Measurements from ENCODE around the gene PRAC1. TPM values are rescaled to one million over a fixed set of nuclear protein-coding genes. Genes with fewer than 3 reads are reported as not detected.

Gene PRAC1
- polyA plus RNA-seq, 4 donors = not detected

- DNase-seq (ENCODE audit: low read depth in 4 of 4, low spot score in 3 of 4) = no peak
These were observed 6.6 kb downstream of the PRAC1 start for GRCh38 chr17:48715496-48716399.

DNA sequence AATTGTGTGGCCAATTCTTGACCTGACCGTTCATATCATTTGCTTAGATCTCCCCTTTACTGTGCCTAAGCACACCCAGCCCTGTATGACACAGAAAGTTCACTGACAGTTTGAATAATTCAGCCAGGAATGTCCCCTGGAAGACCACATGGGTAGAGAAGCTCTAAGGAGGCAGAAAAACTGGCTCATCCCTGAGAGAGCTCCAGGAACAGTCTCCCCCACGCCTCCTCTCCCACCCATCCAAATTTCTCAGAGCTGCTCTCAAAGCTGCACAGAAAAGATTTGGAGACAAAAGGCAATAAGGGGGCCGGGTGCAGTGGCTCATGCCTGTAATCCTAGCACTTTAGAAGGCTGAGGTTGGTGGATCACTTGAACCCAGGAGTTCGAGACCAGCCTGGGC lies 11.2 kb downstream of the PRAC1 start:
- DNase-seq (ENCODE audit: low read depth in 4 of 4, low spot score in 3 of 4) = no peak

DNA sequence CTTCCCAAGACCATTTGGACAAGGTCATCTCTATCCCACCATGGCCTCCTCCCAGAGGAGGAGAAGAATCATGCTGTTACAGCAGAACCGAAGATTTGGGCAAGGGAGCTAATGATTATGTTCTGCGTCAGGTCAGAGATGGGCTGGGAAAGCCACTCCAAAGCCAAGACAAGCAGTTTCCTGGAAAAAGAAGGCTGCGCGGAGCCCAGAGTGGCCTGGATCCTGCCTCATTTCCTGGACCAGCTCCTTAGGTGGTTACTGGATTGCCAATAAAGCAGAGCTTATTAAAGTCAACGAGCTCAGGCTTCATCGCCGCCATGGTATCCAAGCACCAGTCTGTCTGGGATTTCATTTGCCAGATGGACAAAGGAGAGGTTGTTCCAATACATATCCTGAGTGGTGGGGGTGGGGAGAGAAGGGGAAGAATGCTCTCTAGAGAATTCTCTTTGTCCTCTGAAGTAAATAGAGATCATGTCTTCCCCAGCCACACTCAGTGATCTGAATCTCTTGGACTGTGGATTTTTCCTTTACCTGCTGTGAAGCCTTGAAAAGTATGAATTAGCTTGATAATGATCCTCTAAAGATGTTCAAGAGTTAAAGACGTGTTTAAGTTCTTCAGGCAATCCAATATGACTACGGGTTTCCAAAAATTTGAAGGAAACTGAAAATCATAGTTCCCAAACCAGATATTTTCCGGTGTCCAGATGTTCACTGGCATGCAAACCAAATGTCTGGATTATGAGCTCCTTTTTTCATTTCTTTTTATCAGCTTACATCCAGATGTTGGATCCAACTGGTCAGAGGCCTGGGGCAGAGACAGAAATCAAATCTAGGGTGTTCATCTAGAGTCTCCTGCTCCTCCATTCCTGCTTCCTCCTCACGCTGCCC lies 17.7 kb downstream of the PRAC1 start:
- no peak for DNase-seq (ENCODE audit: low read depth in 4 of 4, low spot score in 3 of 4)

DNA sequence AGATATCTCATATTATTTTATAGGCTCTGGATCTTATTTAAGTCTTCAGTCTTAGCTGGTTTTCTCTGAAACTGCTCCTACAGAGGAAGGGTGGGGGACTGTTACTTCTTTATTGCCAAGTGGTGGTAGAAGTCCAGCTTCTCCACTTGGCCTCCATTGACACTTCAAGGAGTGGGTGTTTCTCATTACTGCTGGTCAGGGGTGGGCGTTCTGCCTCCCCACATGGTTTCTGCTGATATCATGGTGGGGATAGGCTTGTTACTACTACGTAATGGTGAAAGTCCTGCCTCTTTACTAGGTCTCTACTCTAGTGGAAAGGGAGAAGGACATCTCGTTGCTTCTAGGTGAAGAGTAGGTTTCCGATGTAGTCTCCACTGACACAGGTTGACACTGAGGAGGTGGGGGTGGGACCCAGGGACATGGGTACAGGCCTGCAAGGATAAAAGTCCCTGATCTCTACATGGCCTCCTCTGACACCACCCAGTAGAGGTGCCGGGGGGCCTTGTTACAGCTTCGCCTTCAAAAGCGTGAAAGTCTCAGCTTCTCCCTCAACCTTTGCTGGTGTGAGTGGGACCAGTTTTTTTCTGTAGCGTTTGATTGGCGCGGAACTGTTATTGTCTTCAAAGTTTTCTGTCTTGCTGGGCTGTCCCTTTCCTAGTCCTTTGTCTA lies 20.3 kb downstream of the PRAC1 start:
- no peak for DNase-seq (ENCODE audit: low read depth in 4 of 4, low spot score in 3 of 4)

GRCh38 chr17:48693178-48693577 lies 29.1 kb downstream of the PRAC1 start:
- DNase-seq (ENCODE audit: low read depth in 4 of 4, low spot score in 3 of 4) = no peak

DNA sequence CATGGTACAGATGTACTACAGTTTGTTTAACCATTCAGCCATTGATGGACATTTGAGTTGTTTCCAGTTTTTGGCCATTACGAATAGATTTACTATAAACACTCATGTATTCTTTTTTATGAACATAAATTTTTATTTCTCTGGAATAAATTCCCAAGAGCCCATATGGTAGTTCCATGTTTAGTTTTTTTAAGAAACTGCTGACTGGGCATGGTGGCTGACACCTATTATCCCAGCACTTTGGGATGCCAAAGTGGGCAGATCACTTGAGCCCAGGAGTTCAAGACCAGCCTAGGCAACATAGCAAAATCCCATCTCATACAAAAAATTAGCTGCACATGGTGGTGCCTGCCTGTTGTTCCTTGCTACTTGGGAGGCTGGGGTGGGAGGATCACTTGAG lies 30.3 kb downstream of the PRAC1 start:
- DNase-seq (ENCODE audit: low read depth in 4 of 4, low spot score in 3 of 4) = no peak

- no peak for DNase-seq (ENCODE audit: low read depth in 4 of 4, low spot score in 3 of 4)
These were observed 31.7 kb downstream of the PRAC1 start for GRCh38 chr17:48690655-48691054.

DNA sequence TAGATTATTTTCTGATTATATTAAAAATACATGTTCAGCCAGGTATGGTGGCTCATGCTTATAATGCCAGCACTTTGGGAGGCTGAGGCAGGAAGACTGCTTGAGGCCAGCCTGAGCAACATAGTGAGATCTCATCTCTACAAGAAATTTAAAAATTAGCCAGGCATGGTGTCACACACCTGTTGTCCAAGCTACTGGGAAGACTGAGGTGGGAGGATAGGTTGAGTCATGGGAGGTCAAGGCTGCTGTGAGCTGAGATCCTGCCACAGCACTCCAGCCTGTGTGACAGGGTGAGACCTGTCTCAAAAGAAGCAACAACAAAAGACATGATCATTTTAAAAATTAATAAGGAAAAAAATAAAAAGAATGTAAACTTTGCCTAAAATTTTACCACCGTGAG lies 40.7 kb downstream of the PRAC1 start:
- DNase-seq (ENCODE audit: low read depth in 4 of 4, low spot score in 3 of 4) = no peak

GRCh38 chr17:48679385-48680096 lies 42.8 kb downstream of the PRAC1 start:
- DNase-seq (ENCODE audit: low read depth in 4 of 4, low spot score in 3 of 4) = no peak

DNA sequence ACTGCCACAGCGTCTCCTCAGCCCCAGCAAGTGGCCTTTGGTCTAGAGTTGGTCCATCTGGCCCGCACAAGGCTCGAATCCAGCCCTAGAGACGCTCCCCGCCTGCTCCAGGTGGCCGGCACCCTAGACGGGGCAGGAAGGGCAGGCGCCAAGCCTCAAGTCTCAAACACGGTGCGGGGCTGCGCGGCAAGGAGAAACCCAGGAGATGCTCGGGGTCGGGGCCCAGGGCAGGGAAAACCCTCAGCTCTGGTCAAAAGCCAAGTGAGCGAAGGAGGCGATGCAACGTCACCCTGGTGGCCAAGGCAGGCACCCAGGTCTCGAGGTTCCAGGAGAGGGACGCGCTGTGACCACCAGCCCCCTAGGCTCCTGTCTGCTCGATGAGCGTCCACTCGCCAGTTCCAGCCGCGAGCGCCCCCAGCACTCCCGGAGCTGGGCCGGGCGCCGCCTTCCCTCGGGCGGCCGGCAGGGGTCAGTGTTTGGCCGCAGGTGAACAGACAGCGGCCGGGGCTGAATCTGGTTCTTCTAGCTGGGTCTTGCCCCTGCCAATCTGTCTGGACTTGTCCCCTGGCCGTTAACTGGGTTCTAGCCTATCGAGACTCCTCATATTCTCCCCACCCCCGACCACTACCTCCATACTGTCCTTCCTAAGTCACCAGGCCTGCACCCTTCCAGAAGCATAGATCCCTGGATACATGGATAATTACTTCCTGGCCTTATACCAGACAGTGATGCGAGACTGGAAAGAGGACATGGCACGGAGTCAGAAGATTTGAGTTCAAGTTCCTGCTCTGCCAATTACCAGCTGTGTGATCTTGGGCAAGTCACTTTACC lies 44.0 kb downstream of the PRAC1 start:
- peak; percentile 16 to 43 (median 38) for DNase-seq (ENCODE audit: low read depth in 4 of 4, low spot score in 3 of 4)

DNA sequence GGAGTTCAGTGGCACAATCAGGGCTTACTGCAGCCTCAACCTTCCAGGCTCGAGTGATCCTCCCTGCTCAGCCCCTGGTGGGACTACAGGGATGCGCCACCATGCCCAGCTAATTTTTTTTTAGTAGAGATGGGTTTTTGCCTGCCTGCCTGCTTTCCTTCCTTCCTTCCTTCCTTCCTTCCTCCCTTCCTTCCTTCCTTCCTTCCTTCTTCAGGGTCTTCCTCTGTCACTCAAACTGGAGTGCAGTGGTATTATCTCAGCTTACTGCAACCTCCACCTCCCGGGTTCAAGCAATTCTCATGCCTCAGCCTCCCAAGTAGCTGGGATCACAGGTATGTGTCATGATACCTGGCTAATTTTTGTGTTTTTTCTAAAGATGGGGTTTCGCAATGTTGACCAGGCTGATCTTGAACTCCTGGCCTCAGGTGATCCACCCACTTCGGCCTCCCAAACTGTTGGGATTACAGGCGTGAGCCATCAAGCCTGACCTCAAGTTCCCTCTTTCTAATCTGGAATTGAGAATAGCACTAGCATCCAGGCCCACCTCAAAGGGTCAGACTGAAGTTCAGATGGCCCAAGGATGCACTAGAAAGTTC lies 45.3 kb downstream of the PRAC1 start:
- DNase-seq (ENCODE audit: low read depth in 4 of 4, low spot score in 3 of 4) = no peak

DNA sequence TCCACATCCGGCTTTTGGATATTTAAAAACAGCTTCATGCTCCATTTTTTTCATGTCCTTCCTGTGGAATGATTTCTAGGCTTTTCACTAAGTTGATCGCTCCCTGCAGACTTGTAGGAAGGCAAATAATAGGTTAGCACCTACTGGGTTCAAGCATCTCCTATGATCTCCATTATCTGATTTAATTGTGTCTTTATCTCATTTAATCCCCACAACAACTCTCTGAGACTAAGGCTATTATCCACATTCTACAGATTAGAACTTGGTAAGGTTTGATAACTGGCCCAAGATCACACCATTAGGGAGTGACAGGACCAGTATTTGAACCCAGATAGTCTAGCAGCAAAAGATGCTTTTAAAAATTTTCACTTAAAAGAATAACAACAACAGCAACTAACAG lies 50.0 kb downstream of the PRAC1 start:
- no peak for DNase-seq (ENCODE audit: low read depth in 4 of 4, low spot score in 3 of 4)

Other genes with a start within 250 kb of the PRAC1 start
- under 1 TPM in 3 of 4 donors, not detected in 1; 0.21 to 0.75 (median 0.37) TPM for gene HOXB1, start 191.5 kb downstream of the PRAC1 start, polyA plus RNA-seq (ENCODE audit: insufficient read length in 4 of 4)
- 10 to 100 TPM; 19.5 to 61.6 (median 46.1) TPM for gene HOXB2, start 177.4 kb downstream of the PRAC1 start, polyA plus RNA-seq (ENCODE audit: insufficient read length in 4 of 4)
- 10 to 100 TPM in 2 of 4 donors, 1 to 10 TPM in 2; 3.5 to 20.3 (median 11.4) TPM for gene HOXB4, start 144.2 kb downstream of the PRAC1 start, polyA plus RNA-seq (ENCODE audit: insufficient read length in 4 of 4)
- 100 to 1,000 TPM in 3 of 4 donors, 10 to 100 TPM in 1; 70.2 to 217 (median 153) TPM for gene HOXB3, start 132.3 kb downstream of the PRAC1 start, polyA plus RNA-seq (ENCODE audit: insufficient read length in 4 of 4)
- 10 to 100 TPM; 13.7 to 51.2 (median 30.4) TPM for gene HOXB5, start 128.7 kb downstream of the PRAC1 start, polyA plus RNA-seq (ENCODE audit: insufficient read length in 4 of 4)
- 100 to 1,000 TPM in 1 of 4 donors, 10 to 100 TPM in 3; 25.6 to 153 (median 86.0) TPM for gene HOXB6, start 117.5 kb downstream of the PRAC1 start, polyA plus RNA-seq (ENCODE audit: insufficient read length in 4 of 4)
- gene HOXB7, start 111.5 kb downstream of the PRAC1 start, polyA plus RNA-seq (ENCODE audit: insufficient read length in 4 of 4) = 10 to 100 TPM in 3 of 4 donors, 1 to 10 TPM in 1; 6.0 to 53.3 (median 39.3) TPM
- 10 to 100 TPM in 3 of 4 donors, 1 to 10 TPM in 1; 5.1 to 61.5 (median 46.5) TPM for gene HOXB8, start 107.2 kb downstream of the PRAC1 start, polyA plus RNA-seq (ENCODE audit: insufficient read length in 4 of 4)
- 10 to 100 TPM; 13.0 to 71.8 (median 60.8) TPM for gene HOXB9, start 96.2 kb downstream of the PRAC1 start, polyA plus RNA-seq (ENCODE audit: insufficient read length in 4 of 4)
- gene PRAC2, start 667 bp upstream of the PRAC1 start, polyA plus RNA-seq (ENCODE audit: insufficient read length in 4 of 4) = not detected
- gene HOXB13, start 6.2 kb upstream of the PRAC1 start, polyA plus RNA-seq (ENCODE audit: insufficient read length in 4 of 4) = not detected
- under 1 TPM in 3 of 4 donors, not detected in 1; 0.24 to 0.67 (median 0.32) TPM for gene TTLL6, start 94.7 kb upstream of the PRAC1 start, polyA plus RNA-seq (ENCODE audit: insufficient read length in 4 of 4)
- gene CALCOCO2, start 108.5 kb upstream of the PRAC1 start, polyA plus RNA-seq (ENCODE audit: insufficient read length in 4 of 4) = 10 to 100 TPM; 71.0 to 87.9 (median 81.8) TPM
- 100 to 1,000 TPM; 102 to 157 (median 143) TPM for gene ATP5MC1, start 170.3 kb upstream of the PRAC1 start, polyA plus RNA-seq (ENCODE audit: insufficient read length in 4 of 4)
- 100 to 1,000 TPM in 1 of 4 donors, 10 to 100 TPM in 3; 85.5 to 105 (median 96.1) TPM for gene UBE2Z, start 185.9 kb upstream of the PRAC1 start, polyA plus RNA-seq (ENCODE audit: insufficient read length in 4 of 4)
- gene SNF8, start 222.3 kb upstream of the PRAC1 start, polyA plus RNA-seq (ENCODE audit: insufficient read length in 4 of 4) = 100 to 1,000 TPM in 2 of 4 donors, 10 to 100 TPM in 2; 67.4 to 112 (median 96.5) TPM
- gene GIP, start 246.1 kb upstream of the PRAC1 start, polyA plus RNA-seq (ENCODE audit: insufficient read length in 4 of 4) = not detected